Measurements from ENCODE around the gene ITPR2.
A peak's percentile ranks its signal among the peaks of the same experiment; 100 is the strongest.
"Not testable (repeated sequence)": the region's sequence is repeated elsewhere in the genome, so short reads cannot be mapped to it uniquely, and the experiment has no call there.

The ITPR2 gene

GRCh38 chr12:26832822-26833742 is at the start of gene ITPR2:
ITPR2 (minus strand) TSS chr12:26833194; CDS start chr12:26832781, 413 bp downstream.
- H3K27me3 Mint-ChIP-seq: no peaks in the 10 kb centered on the region
- peaks cover 42% of the 10 kb centered on the region for H3K4me1 Mint-ChIP-seq (ENCODE audit: low read depth)
- peak; percentile 95 for DNase-seq
- peak within 1 kb of the TSS; percentile 95 for H3K4me3 Mint-ChIP-seq
- peaks cover 14% of the 10 kb centered on the region for H3K36me3 Mint-ChIP-seq (ENCODE audit: low read depth)
- H3K9me3 Mint-ChIP-seq: no peaks in the 10 kb centered on the region
- H3K27ac Mint-ChIP-seq: peak within 1 kb of the TSS; percentile 95

- Mint-ChIP-seq H3K27me3 (peaks cover 4% of the 10 kb centered on the region), H3K27ac (no peak overlapping the region), H3K36me3 (ENCODE audit: low read depth) (no peaks in the 10 kb centered on the region), H3K4me1 (ENCODE audit: low read depth) (peaks cover 8% of the 10 kb centered on the region), H3K4me3 (no peak overlapping the region), H3K9me3 (no peaks in the 10 kb centered on the region)
- no peak for DNase-seq
These were observed 47.6 kb upstream of the ITPR2 start for GRCh38 chr12:26880625-26881024.

DNA sequence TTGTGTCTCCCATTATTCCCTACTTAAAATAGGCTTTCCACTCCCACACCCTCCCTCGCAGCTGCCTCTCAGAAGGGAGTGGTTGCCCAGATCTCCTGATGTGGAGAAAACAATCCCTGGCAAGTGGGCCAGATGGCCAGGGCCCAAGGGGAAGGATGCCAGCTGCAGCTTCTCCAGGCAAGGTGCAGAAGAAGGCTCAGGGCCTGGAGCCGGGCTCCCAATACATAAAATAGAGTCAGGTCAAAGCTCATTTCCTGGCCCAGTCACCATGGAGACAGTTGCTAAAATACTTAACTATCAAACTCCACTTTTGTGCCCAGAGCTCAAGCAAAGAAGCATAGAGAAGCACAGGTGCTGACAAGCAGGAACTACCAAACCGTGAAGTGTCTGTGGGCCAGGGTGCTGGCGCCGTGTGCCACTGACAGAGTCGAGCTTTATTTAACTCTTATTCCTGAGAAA is 45.7 kb upstream of the ITPR2 start:
- H3K9me3 Mint-ChIP-seq: no peaks in the 10 kb centered on the region
- H3K4me3 Mint-ChIP-seq: no peak overlapping the region
- peaks cover 4% of the 10 kb centered on the region for H3K27me3 Mint-ChIP-seq
- no peaks in the 10 kb centered on the region for H3K4me1 Mint-ChIP-seq (ENCODE audit: low read depth)
- no peaks in the 10 kb centered on the region for H3K36me3 Mint-ChIP-seq (ENCODE audit: low read depth)
- H3K27ac Mint-ChIP-seq: no peak overlapping the region
- DNase-seq: no peak

DNA sequence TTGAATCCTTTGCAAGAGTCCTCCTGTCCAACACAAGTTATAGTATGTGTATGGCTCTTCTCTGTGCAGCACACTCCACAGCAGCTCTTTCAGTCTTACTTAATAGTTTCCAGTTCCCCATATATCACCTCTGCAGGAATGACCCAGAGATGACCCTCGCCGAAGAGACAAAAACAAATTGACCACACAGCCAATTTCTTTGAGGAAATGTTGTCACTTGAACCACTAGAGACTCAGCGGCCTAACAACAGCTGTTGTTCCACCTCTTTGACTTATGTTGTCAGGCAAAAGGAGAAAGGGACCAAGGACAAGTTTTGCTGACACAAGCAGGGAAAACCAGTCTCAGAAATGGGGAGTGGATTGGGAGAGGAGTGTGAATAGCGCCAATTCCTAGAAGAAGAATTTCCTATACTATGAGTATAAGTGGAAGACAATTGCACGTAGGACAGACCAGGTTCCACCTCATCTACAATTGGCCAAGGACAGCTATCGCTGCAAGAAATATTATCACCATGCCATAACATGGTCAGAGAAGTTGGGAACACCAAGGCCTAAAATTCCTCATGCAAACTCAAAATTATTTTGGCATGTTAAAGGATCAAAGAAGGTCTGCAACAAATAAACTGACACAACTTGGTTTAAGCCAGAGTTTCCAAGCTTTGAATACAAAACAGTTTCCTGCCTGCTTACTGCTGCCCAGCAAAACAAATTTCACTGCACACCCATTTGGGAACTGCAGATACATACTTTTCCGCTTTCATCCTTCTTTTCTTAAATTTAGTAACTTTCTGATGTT is 41.7 kb upstream of the ITPR2 start:
- H3K27ac Mint-ChIP-seq: no peak overlapping the region
- no peaks in the 10 kb centered on the region for H3K36me3 Mint-ChIP-seq (ENCODE audit: low read depth)
- H3K27me3 Mint-ChIP-seq: peaks cover 4% of the 10 kb centered on the region
- no peak overlapping the region for H3K4me3 Mint-ChIP-seq
- no peak for DNase-seq
- no peaks in the 10 kb centered on the region for H3K9me3 Mint-ChIP-seq
- peaks cover 11% of the 10 kb centered on the region for H3K4me1 Mint-ChIP-seq (ENCODE audit: low read depth)

DNA sequence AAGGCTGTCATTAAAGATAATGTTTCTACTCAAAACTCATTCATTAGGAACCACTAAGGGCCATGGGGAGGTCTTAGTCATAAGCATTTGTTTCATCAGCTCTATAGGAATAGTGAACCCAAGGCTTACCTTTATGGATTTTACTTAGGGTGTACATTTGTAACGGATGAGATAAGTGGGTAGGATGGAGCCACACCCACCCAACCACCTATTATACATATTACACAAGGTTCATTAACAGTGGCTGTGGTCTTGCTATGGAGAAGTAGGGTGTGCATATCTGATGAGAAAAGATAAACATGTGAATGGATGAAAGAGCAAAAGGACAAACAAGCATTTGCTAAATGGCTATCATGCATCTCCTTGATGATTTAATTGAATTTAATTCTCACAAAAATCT is 39.6 kb upstream of the ITPR2 start:
- Mint-ChIP-seq H3K36me3 (ENCODE audit: low read depth) (no peaks in the 10 kb centered on the region), H3K4me1 (ENCODE audit: low read depth) (peaks cover 15% of the 10 kb centered on the region), H3K9me3 (no peaks in the 10 kb centered on the region), H3K27ac (no peak overlapping the region), H3K27me3 (peaks cover 8% of the 10 kb centered on the region), H3K4me3 (no peak overlapping the region)
- DNase-seq: no peak

DNA sequence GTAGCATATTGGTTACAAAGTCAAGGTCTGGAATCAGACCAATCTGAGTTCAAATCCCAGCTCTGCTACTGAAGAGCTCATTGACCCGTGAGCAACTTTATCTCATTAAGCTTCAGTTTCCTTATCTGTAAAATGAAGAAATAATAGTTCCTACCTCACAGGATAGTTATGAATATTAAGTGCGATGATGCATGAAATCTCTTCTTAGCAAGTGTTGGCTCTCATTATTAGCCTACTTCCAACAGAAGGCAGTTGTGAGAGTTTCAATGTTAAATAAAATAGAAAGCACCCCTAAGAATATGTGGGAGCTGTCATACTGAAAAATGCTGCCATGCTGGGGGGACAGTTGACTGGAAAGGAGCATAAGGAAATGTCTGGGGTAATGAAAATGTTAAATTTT is 39.0 kb upstream of the ITPR2 start:
- Mint-ChIP-seq H3K27ac (no peak overlapping the region), H3K9me3 (no peaks in the 10 kb centered on the region), H3K4me1 (ENCODE audit: low read depth) (peaks cover 22% of the 10 kb centered on the region), H3K27me3 (peaks cover 8% of the 10 kb centered on the region), H3K36me3 (ENCODE audit: low read depth) (no peaks in the 10 kb centered on the region), H3K4me3 (no peak overlapping the region)
- DNase-seq: no peak

- Mint-ChIP-seq H3K4me3 (no peak overlapping the region), H3K9me3 (no peaks in the 10 kb centered on the region), H3K4me1 (ENCODE audit: low read depth) (peaks cover 27% of the 10 kb centered on the region), H3K36me3 (ENCODE audit: low read depth) (no peaks in the 10 kb centered on the region), H3K27me3 (peaks cover 11% of the 10 kb centered on the region), H3K27ac (no peak overlapping the region)
- no peak for DNase-seq
These were observed 37.8 kb upstream of the ITPR2 start for GRCh38 chr12:26870491-26871419.

GRCh38 chr12:26869908-26870459 is 37.0 kb upstream of the ITPR2 start:
- Mint-ChIP-seq H3K36me3 (ENCODE audit: low read depth) (no peaks in the 10 kb centered on the region), H3K9me3 (no peaks in the 10 kb centered on the region), H3K4me3 (no peak overlapping the region), H3K27ac (no peak overlapping the region), H3K4me1 (ENCODE audit: low read depth) (peaks cover 28% of the 10 kb centered on the region), H3K27me3 (peaks cover 12% of the 10 kb centered on the region)
- no peak for DNase-seq

DNA sequence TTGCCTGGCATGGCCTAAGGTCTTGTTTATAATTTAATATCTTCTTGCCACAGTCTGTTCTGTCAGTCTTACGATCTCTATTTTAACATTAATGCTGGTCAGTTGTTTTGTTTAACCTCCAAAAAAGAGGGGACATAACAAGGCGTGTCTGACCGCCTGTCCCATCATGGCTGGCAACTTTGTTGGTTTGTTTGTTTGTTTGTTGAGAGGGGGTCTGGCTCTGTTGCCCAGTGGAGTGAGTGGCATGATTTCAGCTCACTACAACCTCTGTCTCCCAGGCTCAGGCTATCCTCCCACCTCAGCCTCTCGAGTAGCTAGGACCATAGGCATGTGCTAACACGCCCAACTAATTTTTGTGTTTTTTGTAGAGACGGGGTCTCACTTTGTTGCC is 36.1 kb upstream of the ITPR2 start:
- H3K27ac Mint-ChIP-seq: no peak overlapping the region
- H3K36me3 Mint-ChIP-seq (ENCODE audit: low read depth): no peaks in the 10 kb centered on the region
- no peak overlapping the region for H3K4me3 Mint-ChIP-seq
- no peaks in the 10 kb centered on the region for H3K9me3 Mint-ChIP-seq
- DNase-seq: no peak
- peaks cover 12% of the 10 kb centered on the region for H3K27me3 Mint-ChIP-seq
- peaks cover 28% of the 10 kb centered on the region for H3K4me1 Mint-ChIP-seq (ENCODE audit: low read depth)

- peaks cover 28% of the 10 kb centered on the region for H3K4me1 Mint-ChIP-seq (ENCODE audit: low read depth)
- no peak overlapping the region for H3K27ac Mint-ChIP-seq
- H3K9me3 Mint-ChIP-seq: no peaks in the 10 kb centered on the region
- H3K27me3 Mint-ChIP-seq: peaks cover 12% of the 10 kb centered on the region
- no peak for DNase-seq
- no peaks in the 10 kb centered on the region for H3K36me3 Mint-ChIP-seq (ENCODE audit: low read depth)
- no peak overlapping the region for H3K4me3 Mint-ChIP-seq
These were observed 35.6 kb upstream of the ITPR2 start for GRCh38 chr12:26868447-26869103.

- Mint-ChIP-seq H3K4me3 (no peak overlapping the region), H3K4me1 (ENCODE audit: low read depth) (peaks cover 28% of the 10 kb centered on the region), H3K27ac (no peak overlapping the region), H3K9me3 (no peaks in the 10 kb centered on the region), H3K27me3 (peaks cover 12% of the 10 kb centered on the region), H3K36me3 (ENCODE audit: low read depth) (no peaks in the 10 kb centered on the region)
- DNase-seq: no peak
These were observed 34.1 kb upstream of the ITPR2 start for GRCh38 chr12:26867080-26867479.

GRCh38 chr12:26863515-26863914 is 30.5 kb upstream of the ITPR2 start:
- Mint-ChIP-seq H3K4me3 (no peak overlapping the region), H3K9me3 (no peaks in the 10 kb centered on the region), H3K4me1 (ENCODE audit: low read depth) (peaks cover 17% of the 10 kb centered on the region), H3K27me3 (peaks cover 6% of the 10 kb centered on the region), H3K27ac (no peak overlapping the region), H3K36me3 (ENCODE audit: low read depth) (no peaks in the 10 kb centered on the region)
- DNase-seq: no peak

DNA sequence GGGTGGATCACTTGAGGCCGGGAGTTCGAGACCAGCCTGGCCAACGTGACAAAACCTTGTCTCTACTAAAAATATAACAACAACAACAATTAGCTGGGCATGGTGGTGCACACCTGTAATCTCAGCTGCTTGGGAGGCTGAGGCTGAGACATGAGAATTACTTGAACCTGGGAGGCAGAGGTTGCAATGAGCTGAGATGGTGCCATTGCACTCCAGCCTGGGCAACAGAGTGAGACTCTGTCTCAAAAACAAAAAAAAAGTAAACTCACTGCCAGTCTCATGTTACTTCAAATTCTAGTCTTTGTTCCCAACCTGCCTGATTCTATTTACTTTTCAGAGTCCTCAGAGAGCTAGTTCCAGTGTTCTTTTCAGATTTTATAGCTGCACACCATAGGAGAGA is 29.8 kb upstream of the ITPR2 start:
- H3K27me3 Mint-ChIP-seq; H3K36me3 Mint-ChIP-seq (ENCODE audit: low read depth); DNase-seq; H3K4me3 Mint-ChIP-seq; H3K27ac Mint-ChIP-seq; H3K9me3 Mint-ChIP-seq: not testable (repeated sequence)
- peaks cover 14% of the 10 kb centered on the region for H3K4me1 Mint-ChIP-seq (ENCODE audit: low read depth)
